ENCODE results near the gene NDUFS7.

Gene NDUFS7

DNA sequence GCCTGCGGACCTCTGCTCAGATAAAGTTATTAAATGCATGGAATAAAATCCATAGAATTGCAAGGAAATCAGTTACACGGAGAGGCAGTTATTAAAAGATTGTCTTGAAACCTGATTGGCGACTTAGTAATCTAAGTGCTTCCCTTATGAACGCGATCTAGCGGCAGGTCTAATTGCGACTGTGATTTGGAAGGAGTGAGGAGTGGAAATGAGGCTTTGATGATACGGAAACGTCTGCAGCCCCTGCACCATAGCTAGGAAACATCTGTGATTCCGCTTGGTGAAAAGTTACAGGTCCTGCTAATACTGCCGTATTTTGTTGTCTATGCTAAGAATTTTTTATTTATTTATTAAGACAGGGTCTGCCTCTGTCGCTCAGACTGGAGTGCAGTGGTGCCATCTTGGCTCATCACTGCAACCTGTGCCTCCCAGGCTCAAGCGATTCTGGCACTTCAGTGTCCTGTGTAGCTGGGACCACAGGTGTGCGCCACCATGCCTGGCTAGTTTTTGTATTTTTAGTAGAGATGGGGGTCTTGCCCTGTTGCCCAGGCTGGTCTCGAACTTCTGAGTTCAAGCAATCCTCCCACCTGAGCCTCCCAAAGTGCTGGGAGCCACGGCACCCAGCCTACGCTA lies 887 bp downstream of the NDUFS7 start:
- no peak for DNase-seq (ENCODE audit: low spot score)

DNA sequence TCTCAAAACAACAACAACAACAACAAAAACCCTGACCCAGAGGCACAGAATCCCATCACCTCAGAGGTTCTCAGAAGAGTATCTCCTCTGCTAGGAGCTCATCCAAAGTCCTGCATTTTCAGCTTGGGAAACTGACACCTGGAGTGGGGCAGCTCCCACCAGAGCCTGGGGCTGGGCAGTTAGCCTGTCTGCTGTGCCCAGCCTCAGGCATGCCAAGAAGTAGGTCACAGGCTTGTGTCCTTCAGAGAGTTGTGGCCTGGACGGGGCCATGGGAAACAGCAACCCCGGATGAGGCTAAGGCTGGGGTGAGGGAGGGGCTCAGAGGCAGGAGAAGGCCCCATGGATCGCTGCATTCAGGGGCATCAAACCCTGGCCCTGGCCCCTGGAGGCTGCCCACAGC lies 2.1 kb downstream of the NDUFS7 start:
- DNase-seq (ENCODE audit: low spot score), result no peak

DNA sequence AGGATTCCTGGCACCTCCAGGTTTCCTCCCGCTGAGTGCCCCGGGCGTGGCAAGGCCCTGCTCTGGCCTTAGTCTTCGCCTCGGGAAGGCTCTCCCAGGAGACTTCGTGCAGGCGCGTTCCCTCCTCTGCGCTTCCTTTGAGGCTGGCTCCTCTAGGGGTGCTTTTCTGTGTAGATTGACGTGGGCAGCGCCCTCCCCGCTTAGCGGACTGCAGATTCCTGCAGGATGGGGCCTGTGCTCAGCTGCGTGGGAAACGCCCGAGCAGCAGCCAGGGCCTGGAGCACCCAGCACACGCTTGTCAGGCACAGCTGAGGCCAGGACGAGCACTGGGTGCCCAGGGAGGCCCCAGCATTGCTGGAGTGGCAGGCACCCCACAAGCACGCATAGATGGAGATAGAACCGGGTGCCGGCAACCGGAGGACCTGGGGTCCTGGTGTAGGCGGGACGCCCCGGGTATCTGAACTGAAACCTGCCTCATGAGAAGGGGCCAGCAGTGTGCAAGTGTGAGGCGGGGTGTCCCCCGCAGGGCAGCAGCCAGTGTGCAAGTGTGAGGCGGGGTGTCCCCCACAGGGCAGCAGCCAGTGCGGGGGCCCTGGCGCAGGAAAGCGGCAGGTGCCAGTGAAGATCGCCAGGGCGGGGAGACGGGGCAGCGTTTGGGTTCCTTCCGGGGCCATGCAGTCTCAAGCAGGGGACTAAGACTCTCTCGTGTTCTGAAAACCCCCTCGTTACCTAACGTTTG lies 3.4 kb downstream of the NDUFS7 start:
- DNase-seq (ENCODE audit: low spot score), result no peak

DNA sequence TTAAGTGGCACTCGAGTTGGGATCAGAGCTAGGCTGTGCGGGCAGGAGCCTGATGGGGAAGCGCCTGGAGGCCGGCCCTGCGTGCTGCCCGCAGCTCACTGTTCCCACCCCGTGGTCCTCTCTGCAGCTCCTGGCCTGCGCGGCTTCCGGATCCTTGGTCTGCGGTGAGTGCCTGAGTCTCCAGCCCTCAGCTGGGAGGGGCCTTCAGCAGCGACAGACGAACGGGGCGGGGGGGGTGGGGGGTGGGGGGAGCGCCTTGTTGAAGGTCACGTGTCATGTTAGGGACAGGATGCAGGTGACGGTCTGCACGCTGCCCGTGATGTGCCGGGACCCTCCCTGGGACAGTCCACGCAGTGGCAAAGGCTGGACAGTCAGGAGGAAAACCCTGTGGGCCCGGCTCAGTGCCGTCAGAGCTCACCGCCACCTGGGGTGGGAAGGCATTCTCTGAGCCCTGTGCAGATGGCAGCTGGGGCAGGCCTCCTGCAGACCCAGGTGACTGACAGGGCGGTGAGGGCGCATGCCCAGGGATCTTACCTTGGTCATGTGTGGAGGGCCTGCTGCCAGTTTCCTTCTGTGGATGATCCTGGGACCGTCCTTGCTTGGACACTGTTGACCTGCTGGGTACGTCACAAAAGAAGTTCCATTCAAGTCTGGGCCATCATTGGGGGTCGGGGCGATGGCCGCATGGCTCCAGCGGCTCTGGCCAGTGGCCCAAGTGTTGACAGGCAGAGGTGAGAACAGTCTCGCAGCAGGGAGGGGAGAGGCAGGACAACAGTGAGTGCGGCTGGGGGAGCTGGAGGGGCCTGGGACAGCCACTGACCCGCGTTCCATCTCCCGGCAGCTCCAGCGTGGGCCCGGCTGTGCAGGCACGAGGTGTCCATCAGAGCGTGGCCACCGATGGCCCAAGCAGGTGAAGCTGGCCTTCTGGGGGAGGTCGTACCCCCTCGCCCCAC lies 4.3 kb downstream of the NDUFS7 start:
- no peak for DNase-seq (ENCODE audit: low spot score)

DNA sequence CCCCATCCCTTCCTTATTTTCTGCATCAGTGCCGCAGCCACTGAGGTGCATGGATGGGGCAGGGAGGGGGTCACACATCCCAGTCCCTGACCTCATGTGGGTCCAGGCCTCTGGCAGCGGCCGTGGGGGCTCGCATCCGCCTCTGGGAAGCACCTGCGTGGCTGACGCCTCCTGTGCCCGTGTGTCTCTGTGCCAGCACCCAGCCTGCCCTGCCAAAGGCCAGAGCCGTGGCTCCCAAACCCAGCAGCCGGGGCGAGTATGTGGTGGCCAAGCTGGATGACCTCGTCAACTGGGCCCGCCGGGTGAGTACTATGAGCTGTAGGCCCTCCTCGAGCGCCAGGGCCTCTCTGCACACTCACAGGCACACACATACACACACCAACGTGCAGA lies 4.9 kb downstream of the NDUFS7 start:
- DNase-seq (ENCODE audit: low spot score), result no peak

DNA sequence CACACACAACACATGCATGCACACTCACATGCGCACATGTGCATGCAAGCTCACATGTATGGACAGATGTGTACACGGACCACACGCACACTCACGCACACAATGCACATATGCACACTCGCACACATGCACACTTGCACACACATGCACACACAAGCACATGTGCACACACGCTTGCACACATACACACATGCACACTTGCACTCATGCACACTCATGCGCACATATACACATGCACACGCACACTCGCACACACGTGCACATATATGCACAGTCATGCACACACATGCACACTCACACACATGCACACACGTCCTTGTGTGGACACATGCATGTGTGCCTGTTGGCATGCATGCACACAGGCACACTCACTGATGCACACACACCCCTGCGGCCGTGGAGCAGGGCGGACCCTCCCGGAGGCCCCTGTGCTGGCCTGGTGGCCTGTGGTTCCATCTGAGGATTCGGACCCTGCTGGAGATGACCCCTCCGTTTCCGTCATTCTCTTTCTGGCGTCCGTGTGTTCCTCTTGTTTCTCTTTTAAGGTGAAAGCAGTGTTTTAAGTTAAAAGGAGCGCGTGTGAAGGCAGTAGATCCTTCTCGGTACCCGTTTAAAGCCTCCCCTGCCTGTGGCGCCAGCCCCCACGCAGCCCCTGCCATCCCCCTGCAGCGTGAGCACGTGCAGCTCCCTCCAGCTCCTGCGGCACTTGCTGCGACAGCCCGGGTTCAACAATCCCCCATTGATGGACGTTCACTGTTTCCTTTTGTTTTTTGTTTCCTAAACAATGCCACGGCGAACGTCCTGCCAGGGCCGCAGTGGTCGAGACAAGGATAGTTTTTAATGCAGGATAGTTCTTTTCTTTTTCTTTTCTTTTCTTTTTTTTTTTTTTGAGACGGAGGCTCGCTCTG lies 5.6 kb downstream of the NDUFS7 start:
- DNase-seq (ENCODE audit: low spot score), result peak; percentile 93

DNA sequence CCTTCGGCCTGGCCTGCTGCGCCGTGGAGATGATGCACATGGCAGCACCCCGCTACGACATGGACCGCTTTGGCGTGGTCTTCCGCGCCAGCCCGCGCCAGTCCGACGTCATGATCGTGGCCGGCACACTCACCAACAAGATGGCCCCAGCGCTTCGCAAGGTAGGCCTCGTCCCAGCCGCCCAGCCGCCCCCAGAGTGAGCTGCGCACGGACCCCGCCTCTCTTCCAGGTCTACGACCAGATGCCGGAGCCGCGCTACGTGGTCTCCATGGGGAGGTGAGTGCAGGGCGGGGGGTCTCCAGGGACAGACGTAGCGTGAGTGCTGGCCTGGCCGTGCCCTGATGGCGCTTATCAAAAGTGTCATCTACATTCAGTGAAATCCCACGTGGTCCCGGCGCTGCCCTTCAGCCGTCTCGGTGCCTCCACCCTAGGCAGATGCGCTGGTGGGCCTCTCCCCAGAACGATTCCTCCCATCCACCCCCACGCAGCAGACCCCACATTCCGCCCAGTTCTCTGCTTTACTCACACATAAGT lies 7.2 kb downstream of the NDUFS7 start:
- no peak for DNase-seq (ENCODE audit: low spot score)

DNA sequence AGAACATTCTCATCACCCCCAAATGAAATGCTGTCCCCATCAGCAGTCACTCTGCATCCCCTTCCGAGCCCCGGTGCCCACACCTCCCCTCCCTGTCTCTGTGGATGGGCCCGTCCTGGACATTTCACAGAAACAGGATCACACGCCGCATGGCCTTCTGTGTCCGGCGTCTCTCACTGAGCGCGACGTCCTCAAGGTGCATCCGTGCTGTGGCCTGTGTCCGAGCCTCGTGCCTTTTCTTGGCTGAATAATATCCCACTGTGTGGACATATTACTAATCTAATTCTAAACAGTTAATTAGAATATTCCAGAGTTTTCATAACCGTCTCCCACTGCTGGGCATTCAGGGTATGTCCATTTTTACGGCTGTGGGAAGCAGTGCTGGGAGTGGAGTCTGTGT lies 8.7 kb downstream of the NDUFS7 start:
- DNase-seq (ENCODE audit: low spot score), result no peak

DNA sequence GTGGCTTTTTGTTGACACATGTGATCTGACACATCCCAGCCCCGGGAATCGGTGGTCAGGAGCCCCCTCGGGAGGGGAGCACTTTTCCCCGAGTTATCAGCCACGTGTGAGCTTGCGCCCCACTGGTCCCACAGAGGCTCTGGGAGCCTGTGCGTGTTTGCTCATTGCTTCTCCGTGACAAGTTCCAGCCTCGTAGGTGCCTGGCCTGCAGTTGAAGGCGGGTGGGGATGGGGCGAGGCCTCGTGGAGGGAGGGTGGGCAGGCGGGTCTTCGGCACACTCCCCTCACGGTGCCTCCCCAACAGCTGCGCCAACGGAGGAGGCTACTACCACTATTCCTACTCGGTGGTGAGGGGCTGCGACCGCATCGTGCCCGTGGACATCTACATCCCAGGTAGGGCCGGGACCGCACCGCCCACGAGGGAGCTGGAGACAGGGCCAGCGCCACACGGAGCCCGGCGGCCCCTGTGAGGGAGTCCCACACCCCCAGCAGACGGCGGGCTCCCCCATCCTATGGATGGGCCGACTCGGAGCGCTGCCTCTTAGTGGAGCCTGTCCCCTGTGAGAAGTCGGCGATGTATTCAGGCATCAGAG lies 9.3 kb downstream of the NDUFS7 start:
- no peak for DNase-seq (ENCODE audit: low spot score)

DNA sequence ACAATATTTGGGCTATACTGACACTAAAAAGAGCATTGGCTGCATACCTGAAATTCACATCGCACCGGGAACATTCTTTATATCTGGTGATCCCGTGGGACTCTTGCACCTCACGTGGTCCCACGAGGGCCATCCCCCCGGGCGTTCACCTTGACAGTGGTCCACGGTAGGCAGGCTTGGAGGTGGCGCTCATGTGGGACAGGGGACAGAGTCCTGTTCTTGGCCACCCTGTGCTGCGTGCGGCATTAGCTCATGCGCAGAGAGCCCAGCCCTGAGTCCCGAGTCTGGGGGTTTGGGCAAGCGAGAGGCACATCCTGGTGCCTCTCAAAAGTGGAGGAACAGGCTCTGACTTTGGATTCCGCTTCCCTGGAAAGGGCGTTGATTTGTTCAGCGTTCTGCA lies 10.1 kb downstream of the NDUFS7 start:
- DNase-seq (ENCODE audit: low spot score), result no peak

DNA sequence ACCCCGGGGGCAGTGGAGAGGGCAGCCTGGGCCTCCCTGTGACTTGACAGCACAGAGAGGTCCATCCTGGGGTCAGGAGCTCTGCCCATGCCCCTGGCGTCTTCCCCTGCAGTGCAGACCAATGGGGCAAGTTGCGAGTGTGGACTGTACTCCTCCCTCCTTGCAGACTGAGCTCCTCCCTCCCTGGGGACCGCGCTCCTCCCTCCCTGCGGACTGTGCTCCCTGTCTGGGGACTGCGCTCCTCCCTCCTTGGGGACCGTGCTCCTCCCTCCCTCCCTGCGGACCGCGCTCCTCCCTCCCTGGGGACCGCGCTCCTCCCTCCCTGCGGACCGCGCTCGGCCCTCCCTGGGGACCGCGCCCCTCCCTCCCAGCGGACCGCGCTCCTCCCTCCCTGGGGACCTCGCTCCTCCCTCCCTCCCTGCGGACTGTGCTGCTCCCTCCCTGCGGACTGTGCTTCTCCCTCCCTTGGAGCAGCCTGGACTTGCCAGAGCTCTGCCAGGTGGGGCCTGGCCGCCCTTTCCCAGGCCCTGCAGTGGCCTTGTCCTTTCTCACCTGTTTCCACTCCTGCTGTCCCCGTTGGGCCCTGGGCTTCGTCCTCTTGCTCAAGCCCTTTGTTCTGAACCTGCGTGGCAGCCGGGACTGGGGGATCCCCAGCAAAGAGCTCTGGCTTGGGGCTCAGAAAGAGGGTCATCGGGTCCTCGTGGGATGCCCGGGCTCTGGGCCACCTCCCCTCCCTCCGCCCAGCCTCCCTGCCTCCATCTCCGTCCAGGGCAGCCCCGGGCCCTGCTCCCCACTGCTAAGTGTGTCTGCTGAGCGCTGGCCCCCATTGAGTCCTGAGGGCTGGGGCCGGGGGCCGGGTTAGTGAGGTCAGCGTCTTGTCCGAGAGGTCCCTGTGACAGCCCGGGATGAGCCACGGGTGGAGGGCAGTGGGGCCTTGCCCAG lies 10.8 kb downstream of the NDUFS7 start:
- peak; percentile 75 for DNase-seq (ENCODE audit: low spot score)

DNA sequence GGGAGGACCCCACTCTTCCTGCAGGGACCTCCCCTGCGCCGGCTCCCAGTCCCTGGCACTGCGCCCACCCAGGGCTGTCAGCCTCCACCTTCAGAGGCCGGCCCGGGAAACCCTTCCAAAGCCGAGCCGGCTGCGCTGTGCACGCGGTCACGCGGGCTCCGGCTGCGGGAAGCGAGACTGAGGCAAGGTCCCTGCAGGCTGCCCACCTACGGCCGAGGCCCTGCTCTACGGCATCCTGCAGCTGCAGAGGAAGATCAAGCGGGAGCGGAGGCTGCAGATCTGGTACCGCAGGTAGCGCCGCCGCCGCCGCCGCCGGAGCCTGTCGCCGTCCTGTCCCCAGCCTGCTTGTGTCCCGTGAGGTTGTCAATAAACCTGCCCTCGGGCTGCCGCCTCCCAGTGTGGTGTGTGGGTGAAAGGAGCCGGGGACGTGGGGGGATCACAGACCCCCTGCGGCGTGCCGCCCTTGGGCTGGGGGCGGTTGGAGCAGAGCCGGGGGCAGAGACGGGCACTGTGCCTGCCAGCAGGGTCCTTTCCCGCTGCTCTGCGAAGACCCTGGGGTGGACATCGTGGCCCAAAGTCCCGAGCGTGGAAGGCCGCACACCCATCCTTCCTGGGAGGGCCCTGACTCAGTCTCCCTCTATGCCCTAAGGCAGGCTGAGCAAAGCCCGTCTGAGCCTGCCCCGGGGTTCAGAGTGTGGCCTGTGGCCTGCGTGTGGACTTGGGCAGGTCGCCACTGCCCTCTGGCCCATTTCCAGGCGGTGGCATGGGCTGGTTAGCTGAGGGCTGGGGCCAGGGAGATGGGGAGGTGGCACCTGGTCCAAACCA lies 11.7 kb downstream of the NDUFS7 start:
- no peak for DNase-seq (ENCODE audit: low spot score)

DNA sequence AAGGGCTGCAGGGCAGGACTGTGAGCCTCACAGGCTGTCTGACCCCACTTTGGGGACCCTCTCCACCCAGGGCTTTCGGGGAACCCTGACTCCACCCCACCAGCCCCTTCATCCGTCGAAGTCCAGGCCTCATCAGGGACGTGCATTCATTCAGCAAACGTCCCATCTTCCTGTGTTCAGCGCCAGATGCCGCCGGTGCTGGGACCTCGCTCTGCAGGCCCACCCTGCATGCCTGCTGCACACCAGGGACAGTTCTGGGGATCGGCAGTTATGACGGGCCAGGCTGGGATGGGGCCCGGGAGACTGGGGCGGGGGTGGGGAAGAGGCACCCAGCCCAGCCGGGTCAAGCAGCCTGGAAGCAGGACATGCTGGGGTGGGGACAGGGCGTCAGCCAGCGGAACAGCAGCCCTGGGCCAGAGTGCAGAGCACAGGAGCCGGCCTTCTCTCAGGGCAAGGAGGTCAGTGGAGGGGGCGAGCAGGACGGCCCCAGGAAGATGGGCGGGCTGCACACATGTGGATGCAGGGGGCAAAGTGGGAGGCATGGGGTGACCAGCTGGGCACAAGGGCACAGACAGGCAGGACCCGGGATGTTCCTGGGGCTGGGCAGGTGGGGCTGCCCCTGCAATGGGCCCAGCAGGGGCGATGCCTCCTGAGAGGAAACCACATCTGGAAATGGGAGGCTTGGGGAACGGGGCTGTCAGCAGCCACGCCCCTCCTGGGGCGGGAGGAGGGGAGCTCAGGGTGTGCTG lies 12.5 kb downstream of the NDUFS7 start:
- DNase-seq (ENCODE audit: low spot score), result no peak

DNA sequence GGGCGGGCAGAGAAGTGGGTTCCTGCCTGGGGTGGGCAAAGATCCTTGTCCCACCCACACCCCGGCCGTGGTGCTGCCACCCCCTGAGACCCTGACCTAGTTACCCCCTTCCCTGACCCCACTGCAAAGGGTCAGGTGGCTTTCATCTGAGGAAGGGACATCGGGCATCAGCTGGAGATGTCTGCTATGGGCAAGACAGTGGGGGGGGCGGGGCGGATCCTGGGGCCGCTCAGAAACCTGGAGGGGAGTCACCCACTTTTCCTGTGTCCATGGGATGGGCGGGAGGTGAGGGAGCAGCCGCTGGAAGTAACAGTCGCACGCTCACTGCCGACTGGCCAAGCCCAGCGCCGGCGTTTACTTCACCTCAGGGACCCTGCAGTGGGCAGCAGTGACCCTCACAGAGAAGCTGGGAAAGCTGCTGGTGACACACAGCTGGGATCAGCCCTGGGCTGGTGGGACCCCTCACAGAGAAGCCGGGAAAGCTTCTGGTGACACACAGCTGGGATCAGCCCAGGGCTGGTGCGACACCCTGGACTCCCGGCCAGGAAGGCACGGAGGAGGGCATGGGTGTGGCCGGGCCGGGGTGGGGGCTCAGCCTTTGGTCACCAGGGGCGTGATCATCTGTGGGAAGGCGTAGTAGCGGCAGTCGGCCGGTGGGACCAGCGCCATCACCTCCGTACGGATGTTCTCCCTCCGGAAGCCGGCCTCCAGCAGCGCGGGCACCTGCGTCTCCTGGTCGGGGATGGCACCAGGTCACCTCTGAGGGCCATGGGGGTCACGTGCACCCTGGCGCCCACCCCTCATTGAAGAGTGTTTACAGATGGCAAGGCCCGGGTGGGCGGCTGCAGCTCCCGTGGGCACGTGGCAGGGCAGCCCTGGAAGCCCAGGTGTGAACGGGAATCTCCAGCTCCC lies 13.3 kb downstream of the NDUFS7 start:
- no peak for DNase-seq (ENCODE audit: low spot score)

DNA sequence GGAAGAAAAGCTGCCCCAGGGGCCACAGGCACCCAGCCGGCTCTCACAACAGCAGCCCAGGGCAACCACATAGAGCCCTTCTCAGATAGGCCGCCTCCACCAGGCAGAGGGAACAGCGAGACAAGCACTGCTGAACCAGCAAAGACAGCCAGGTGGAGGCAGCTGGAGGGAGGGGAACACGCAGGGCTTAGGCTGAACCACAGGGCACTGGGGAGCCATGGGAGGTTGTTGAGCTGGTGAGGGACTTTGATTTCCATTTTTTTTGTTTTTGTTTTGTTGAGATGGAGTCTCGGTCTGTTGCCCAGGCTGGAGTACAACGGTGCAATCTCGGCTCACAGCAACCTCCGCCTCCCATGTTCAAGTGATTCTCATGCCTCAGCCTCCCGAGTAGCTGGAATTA lies 14.1 kb downstream of the NDUFS7 start:
- DNase-seq (ENCODE audit: low spot score), result no peak

DNA sequence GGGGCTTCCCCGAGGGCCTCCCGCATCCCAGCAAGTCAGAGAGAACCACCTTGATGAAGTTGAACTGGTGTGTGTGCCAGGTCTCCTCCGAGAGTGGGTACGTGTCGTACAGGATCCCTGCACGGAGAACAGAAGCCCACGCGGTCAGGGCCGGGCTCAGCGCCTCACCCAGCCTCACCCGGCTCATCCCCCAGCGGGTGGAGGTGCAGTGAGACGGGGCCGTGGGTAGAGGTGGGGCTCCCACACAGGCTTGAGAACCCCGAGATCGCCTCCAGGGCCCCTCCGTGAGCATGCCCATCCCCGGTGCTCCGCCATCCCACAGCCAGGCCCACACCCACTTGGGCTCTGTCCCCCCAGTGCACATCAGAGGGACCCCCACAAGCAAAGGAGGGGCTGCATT lies 15.4 kb downstream of the NDUFS7 start:
- DNase-seq (ENCODE audit: low spot score), result no peak

DNA sequence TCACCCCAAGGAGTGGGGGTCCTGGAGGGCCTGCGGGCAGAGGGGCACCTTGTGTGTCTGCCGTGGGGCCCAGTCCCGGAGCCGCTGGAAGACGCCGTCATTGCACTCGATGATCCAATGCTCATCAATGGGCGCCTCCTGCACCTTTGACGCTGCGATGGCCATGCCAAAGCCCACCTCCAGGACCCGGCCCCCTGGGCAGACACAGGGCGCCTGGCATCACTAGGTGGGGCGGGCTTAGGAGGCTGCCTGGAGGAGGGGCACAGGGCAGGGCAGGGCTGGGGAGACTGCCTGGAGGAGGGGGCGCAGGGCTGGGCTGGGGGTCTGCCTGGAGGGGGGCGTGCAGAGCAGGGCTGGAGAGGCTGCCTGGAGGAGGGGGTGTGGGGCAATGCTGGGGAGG lies 16.0 kb downstream of the NDUFS7 start:
- DNase-seq (ENCODE audit: low spot score), result no peak

Data from globus pallidus (tissue), 1 donor.